HG03521 (cell line): Measurements from ENCODE around the gene BIRC3.

Experiments used
- ATAC-seq: cut with Tn5 transposase; IDR thresholded peaks from one replicate; pipeline ENCODE4 v1.9.1; 2021; ENCODE audit warnings: mild to moderate bottlenecking, moderate library complexity; ENCODE audit not compliant: unreplicated experiment

BIRC3 gene

GRCh38 chr11:102317099-102317767 lies at the start of gene BIRC3:
TSS of gene BIRC3 (plus strand) at chr11:102317484. CDS start at chr11:102324510, 7,026 bp downstream.
- peak; percentile 85 for ATAC-seq

DNA sequence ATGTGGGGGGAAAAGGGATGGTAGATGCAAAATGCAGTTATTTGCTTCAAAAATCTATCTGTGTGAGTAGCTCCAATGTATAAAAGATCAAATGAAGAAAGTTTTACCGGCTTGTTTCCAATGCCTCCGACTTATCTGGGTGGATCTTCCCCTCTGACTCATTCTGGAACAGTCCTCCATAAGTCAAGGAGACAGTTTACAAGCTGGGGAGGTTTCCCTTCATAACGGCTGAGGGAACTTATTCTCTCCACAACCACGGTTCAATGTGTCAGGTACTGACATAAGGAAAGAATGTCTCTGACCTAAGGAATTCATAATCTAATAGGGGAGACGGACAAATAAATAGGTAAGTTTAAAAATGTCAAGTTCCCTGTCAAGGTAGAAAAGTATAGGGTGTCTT lies 49.7 kb upstream of the BIRC3 start:
- ATAC-seq, result no peak

DNA sequence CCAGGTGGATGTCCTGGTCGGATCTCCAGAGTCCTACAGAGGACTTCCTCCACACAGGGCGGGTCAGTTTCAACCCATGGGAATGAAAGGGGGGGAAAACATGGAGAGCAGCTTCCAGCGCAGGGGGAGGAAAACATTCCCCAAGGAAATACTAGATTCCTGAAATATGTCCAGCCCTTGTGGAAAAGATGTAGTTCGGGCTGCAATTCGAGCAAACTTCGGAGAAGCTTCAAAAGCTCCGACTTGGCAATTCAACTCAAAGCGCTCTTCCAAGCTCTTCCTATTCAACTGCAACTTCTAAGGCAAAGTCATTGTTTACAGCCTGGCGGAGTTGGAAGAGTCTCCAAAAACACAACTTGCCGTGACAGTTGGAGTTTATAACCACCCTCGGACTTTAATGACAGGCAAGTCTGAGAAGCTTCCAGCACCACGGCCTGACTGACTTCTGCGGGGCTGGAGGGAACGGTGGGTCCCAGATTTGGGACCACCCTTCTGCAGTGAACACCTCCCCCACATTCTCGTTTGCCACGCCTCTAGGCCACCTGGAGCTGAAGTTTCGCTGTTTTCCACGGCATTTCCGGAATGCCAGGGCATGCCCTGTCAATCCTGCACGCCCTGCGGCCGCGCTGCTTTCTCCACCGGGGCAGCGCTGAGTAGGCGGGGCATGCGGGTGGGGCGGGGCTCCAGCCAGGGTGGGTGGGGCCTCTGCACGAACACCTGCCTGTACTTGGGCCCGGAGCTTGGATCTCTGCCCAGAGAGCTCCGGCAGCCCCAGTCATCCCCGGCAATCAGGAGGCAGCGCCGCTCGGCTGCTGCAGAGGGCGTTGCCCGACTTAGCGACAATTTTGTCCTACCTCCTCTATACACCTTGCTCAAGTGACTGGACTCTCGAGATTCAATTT lies 49.0 kb upstream of the BIRC3 start:
- ATAC-seq, result peak; percentile 95

- no peak for ATAC-seq
Observed at GRCh38 chr11:102268985-102269470, 48.3 kb upstream of the BIRC3 start.

DNA sequence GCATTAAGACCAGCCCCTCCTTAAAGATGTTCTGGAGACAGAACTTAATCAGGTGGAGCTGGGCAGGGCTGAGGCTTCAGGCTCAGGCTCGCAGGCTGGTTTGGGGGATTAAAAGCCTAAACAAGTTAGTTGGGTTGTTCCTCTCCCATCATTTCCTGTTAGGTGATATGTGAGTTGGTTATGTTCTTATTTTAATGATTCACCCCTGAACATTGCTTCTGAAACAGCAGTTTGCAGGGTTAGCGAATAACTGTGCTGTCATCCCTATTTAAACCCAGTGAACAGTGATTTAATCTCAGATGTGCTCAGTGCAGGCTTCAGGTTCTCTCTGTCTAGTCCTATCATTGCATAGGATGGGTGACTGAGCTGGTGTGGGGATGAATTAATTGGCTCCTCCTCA lies 47.4 kb upstream of the BIRC3 start:
- no peak for ATAC-seq

DNA sequence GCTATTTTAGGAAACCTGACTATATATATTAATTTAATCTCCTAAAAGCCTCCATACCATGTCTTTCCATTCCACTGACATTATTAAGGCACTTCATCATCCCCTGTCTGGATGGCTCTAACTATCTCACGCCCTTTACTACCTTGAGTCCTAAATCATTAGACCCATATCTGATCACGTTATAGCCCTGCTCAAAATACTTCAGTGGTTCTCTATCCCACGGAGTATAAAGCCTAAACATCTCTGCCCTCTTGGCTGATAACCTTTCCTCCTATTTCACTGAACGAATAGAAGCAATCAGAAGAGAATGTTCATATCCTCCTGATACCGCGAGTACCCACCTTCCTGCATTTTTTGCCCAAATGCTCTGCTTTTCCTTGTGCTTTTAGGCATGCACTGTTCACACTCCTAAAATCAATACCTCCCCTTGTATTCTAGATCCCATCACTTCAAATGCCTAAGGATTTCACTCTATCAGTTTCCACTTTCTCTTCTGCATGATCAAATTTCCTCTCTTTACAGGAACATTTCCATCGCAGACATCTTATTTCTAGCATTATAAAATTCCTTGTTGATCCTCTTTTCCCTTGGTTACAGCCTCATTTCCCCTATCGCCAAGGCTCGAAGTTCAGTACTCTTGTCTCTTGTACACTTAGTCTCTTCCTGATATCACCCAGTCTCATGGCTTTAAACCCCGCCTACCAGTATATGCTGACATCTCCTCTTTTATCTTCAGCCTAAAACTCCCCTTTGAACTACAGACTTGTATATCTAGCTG lies 45.0 kb upstream of the BIRC3 start:
- ATAC-seq, result no peak

- no peak for ATAC-seq
Observed at GRCh38 chr11:102274628-102275027, 42.7 kb upstream of the BIRC3 start.

- ATAC-seq, result no peak
Observed at GRCh38 chr11:102276362-102276761, 40.9 kb upstream of the BIRC3 start.

- ATAC-seq, result no peak
Observed at GRCh38 chr11:102276783-102277182, 40.5 kb upstream of the BIRC3 start.

GRCh38 chr11:102279641-102280170 lies 37.6 kb upstream of the BIRC3 start:
- ATAC-seq, result peak; percentile 82

GRCh38 chr11:102280245-102280833 lies 36.9 kb upstream of the BIRC3 start:
- ATAC-seq, result no peak

DNA sequence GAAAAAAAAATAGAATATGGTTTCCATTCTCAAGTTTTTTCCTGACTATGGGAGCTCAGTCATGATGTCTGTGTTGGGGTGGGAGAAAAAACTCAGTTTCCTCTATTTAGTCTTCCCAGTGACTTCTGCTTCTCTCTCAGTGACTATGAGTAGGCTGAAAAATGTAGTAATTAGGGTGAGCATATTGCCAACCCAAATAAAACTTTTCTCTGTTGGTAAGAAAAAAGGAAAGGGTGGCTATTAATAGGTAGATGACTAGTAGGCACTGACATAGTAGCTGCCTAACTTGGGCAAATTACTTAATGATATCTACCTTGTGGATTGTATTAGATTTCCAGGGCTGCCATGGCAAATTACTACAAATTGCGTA lies 34.2 kb upstream of the BIRC3 start:
- no peak for ATAC-seq

DNA sequence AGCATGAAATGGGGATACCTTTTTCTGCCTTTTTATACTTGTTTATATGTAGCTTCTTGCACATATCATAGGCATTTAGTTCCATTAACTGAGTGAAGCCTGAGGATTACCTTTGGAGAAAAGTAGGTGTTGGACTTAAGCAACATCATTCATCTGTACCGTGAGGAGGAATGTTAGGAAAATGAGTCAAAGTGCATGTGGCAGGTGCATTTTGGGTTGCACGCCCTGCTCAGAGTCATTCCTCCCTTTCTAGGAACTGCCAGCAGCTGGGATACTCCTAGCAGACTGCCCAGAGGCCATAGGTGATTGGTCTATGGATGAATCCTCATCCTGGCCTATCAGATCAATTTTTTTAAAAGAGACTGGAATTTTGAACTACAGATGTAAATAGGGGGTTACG lies 33.3 kb upstream of the BIRC3 start:
- ATAC-seq, result no peak

DNA sequence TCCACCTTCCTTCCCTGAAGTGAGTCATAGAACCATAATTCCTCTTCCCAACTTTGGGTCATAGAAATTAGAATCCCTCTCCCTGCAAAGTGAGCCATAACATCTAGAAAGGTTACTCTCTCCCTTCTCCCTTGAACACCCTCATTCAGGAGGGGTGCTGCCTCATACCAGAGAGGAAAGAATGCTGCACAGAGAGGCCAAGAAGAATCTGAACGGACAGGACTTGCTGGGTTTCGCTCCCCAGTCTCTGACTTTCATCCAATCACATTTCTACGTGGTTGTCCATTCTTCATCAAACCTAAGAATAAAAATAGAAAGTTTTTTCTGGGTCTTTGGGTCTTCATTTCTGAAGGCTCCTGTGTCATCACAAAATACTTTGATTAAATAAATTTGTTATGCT lies 31.0 kb upstream of the BIRC3 start:
- no peak for ATAC-seq

GRCh38 chr11:102287964-102288724 lies 29.1 kb upstream of the BIRC3 start:
- ATAC-seq, result peak; percentile 76

GRCh38 chr11:102288725-102289083 lies 28.6 kb upstream of the BIRC3 start:
- ATAC-seq, result no peak

- ATAC-seq, result no peak
Observed at GRCh38 chr11:102289592-102289991, 27.7 kb upstream of the BIRC3 start.

- ATAC-seq, result no peak
Observed at GRCh38 chr11:102291831-102292230, 25.5 kb upstream of the BIRC3 start.

GRCh38 chr11:102292933-102293332 lies 24.4 kb upstream of the BIRC3 start:
- ATAC-seq, result no peak
